ENCODE results near the gene CPNE7.

The CPNE7 gene

DNA sequence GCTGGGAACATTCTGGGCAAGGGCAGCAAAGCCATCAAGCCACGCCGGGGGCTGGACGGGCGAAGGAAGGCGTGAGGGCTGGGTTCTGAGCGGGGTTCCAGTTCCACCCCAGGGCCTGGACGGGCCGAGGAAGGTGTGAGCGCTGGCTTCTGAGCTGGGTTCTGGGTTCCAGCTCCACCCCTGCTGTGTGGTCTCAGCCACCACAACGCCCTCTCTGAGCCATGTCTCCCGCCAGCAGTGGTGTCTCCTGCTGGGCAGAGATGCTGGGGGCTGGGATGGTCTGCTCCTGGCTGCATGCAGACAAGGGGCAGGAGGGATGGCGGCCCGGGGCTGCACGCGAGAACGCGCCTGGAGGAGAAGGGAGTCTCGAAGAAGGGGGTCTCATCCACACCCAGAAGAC is 3.9 kb upstream of the CPNE7 start:
- TF ChIP-seq, protein P1, sequence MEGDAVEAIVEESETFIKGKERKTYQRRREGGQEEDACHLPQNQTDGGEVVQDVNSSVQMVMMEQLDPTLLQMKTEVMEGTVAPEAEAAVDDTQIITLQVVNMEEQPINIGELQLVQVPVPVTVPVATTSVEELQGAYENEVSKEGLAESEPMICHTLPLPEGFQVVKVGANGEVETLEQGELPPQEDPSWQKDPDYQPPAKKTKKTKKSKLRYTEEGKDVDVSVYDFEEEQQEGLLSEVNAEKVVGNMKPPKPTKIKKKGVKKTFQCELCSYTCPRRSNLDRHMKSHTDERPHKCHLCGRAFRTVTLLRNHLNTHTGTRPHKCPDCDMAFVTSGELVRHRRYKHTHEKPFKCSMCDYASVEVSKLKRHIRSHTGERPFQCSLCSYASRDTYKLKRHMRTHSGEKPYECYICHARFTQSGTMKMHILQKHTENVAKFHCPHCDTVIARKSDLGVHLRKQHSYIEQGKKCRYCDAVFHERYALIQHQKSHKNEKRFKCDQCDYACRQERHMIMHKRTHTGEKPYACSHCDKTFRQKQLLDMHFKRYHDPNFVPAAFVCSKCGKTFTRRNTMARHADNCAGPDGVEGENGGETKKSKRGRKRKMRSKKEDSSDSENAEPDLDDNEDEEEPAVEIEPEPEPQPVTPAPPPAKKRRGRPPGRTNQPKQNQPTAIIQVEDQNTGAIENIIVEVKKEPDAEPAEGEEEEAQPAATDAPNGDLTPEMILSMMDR (IDR thresholded peaks at IDR 0.05; ENCODE audit: unreplicated experiment in 3 of 3): no peak
- Mint-ChIP-seq H3K27ac (no peak overlapping the region), H3K27me3 (ENCODE audit: low read depth) (peaks cover 32% of the 10 kb centered on the region), H3K9me3 (no peaks in the 10 kb centered on the region), H3K4me1 (peaks cover 4% of the 10 kb centered on the region), H3K4me3 (no peak overlapping the region), H3K36me3 (ENCODE audit: low read depth) (no peaks in the 10 kb centered on the region)

DNA sequence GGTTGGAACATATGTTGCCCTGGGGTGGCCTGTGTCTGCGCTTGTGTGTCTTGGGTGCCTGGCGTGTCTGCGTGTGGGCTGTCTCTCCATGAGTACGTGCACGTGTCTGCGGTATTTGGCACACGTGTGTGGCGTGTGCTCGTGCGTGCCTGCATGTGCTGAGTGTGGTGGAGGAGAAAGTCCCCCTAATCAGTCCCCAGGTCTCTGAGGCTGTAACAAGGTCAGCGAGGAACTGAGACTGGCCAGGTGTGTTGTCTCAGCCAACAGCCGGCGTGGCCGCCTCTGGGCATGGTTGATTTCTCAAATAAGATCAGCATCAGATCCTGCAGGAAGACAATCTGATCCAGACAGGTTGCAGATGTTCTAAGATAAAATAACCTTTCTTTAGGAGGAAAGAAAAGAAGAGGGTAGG is 3.5 kb upstream of the CPNE7 start:
- no peak overlapping the region for H3K27ac Mint-ChIP-seq

GRCh38 chr16:89572485-89573205 is 2.9 kb upstream of the CPNE7 start:
- H3K9me3 Mint-ChIP-seq: no peaks in the 10 kb centered on the region
- H3K4me1 Mint-ChIP-seq: peaks cover 4% of the 10 kb centered on the region
- TF ChIP-seq, protein P1 (IDR thresholded peaks at IDR 0.05; ENCODE audit: unreplicated experiment in 3 of 3): no peak
- H3K4me3 Mint-ChIP-seq: peak overlapping the region in 1 of 3 experiments; percentile 34
- H3K36me3 Mint-ChIP-seq (ENCODE audit: low read depth): no peaks in the 10 kb centered on the region
- H3K27ac Mint-ChIP-seq: peak overlapping the region in 1 of 3 experiments; percentile 30
- peaks cover 42% of the 10 kb centered on the region for H3K27me3 Mint-ChIP-seq (ENCODE audit: low read depth)

More for the DNA sequence above, 3.5 kb upstream of the CPNE7 start:
- H3K36me3 Mint-ChIP-seq (ENCODE audit: low read depth): no peaks in the 10 kb centered on the region
- H3K9me3 Mint-ChIP-seq: no peaks in the 10 kb centered on the region
- H3K4me3 Mint-ChIP-seq: no peak overlapping the region
- TF ChIP-seq, protein P1 (IDR thresholded peaks at IDR 0.05; ENCODE audit: unreplicated experiment in 3 of 3): no peak
- peaks cover 36% of the 10 kb centered on the region for H3K27me3 Mint-ChIP-seq (ENCODE audit: low read depth)
- peaks cover 4% of the 10 kb centered on the region for H3K4me1 Mint-ChIP-seq

DNA sequence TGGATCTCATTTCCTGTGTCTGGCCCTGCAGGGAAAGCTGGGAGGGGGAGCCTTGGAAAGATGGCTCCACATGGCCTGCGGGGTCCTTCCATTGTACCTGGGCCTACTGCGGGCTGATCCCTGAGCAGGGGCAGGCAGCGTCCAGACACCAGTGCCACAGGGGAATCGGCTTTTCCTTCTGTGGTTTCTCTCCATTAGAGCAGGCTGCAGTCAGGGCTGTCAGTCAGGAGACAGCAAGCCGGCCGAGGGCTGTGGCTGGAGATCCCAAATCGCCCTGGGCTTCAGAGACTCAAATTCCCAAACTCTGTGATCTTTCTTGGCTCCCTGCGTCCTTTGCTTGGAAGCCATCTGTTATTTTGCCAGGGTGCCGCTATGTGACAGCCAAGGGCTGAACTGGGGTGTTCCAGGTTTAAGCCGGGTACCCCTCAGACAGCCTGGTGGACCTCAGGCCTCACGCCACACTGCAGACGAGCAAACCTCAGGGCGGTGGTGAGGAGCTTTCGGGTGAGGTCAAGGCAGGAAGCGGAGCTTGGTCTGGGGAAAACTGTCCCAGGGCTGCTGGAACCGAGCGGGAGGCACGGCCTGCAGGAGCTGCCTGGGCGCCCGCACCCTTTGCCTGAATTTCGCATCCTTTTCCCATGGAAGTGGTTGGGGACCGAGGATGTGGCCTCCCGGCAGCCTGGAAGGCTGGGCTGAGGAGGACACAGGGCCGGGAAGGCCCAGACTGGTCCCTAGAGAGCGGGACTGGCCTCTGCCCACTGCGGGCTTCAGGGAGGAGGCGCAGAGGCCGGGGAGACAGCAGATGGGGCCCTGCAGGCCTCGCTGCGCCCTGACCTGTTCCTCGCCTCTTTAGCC is 1.5 kb upstream of the CPNE7 start:
- peaks cover 51% of the 10 kb centered on the region for H3K27me3 Mint-ChIP-seq (ENCODE audit: low read depth)
- H3K36me3 Mint-ChIP-seq (ENCODE audit: low read depth): no peaks in the 10 kb centered on the region
- H3K4me1 Mint-ChIP-seq: peaks cover 4% of the 10 kb centered on the region

DNA sequence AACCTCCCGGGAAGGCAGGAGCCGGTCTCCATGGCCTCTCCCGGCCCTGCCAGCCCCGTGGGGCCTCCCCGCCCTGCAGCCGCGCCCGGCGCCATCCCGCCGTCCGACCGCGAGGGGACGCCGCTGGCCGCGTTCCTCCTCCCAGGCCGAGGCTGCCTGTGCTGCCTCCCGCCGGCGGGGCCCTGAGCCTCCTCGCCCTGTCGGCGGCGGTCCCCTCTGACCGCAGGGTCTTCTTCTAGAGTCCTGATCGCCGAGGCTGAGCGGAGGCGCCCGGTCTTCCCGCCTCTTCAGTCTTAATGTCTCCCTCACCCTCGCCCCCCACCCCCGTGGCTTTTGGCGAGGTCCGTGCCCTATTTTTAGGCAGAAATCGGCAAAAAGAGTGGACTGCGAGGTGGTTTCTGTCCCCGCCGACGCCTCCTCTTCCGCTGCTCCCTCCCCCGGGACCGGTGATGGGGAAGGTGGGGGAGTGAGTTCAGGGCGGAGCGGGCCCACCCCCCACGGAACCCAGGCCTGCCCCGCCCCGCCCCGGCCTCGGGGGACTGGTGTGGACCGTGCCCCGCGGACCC is 794 bp upstream of the CPNE7 start:
- peaks cover 51% of the 10 kb centered on the region for H3K27me3 Mint-ChIP-seq (ENCODE audit: low read depth)
- no peaks in the 10 kb centered on the region for H3K36me3 Mint-ChIP-seq (ENCODE audit: low read depth)
- peaks cover 4% of the 10 kb centered on the region for H3K4me1 Mint-ChIP-seq
- no peak overlapping the region for H3K27ac Mint-ChIP-seq
- peak overlapping the region in 1 of 3 experiments; percentile 62 for H3K4me3 Mint-ChIP-seq
- no peaks in the 10 kb centered on the region for H3K9me3 Mint-ChIP-seq
- TF ChIP-seq, protein P1 (IDR thresholded peaks at IDR 0.05; ENCODE audit: unreplicated experiment in 3 of 3): peak; percentile 66 to 87 (median 67)

More for the DNA sequence above, 1.5 kb upstream of the CPNE7 start:
- TF ChIP-seq, protein P1 (IDR thresholded peaks at IDR 0.05; ENCODE audit: unreplicated experiment in 3 of 3): no peak
- no peak overlapping the region for H3K27ac Mint-ChIP-seq
- no peaks in the 10 kb centered on the region for H3K9me3 Mint-ChIP-seq
- H3K4me3 Mint-ChIP-seq: peak overlapping the region in 1 of 3 experiments; percentile 40

Measured in nephron (organoid).